HG02623 (cell line): Measurements from ENCODE around the gene TMEM178A.
"Not testable (repeated sequence)": the region's sequence is repeated elsewhere in the genome, so short reads cannot be mapped to it uniquely, and the experiment has no call there.

ENCODE experiments used
- ATAC-seq: cut with Tn5 transposase; IDR thresholded peaks from one replicate; pipeline ENCODE4 v1.9.1; 2021; ENCODE audit warnings: moderate library complexity; ENCODE audit not compliant: unreplicated experiment

TMEM178A gene

DNA sequence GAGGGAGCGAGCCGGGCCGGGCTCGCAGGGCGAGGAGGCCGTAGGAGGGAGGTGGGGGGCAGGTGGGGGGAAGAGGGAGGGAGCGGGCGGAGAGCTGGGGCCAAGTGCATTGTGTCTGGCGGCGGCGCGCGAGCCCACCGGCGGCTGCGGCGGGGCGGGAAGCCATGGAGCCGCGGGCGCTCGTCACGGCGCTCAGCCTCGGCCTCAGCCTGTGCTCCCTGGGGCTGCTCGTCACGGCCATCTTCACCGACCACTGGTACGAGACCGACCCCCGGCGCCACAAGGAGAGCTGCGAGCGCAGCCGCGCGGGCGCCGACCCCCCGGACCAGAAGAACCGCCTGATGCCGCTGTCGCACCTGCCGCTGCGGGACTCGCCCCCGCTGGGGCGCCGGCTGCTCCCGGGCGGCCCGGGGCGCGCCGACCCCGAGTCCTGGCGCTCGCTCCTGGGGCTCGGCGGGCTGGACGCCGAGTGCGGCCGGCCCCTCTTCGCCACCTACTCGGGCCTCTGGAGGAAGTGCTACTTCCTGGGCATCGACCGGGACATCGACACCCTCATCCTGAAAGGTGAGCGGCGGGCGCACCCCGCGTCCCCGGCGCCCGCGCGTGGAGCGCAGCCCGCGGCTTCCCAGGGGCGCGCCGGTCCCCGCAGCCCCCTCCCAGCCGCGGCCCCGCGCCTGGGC, at the start of gene TMEM178A:
TSS of gene TMEM178A (plus strand) at position 107 of the 680 bp plus-strand sequence. CDS start at position 165, 58 bp downstream.
- ATAC-seq, result no peak

DNA sequence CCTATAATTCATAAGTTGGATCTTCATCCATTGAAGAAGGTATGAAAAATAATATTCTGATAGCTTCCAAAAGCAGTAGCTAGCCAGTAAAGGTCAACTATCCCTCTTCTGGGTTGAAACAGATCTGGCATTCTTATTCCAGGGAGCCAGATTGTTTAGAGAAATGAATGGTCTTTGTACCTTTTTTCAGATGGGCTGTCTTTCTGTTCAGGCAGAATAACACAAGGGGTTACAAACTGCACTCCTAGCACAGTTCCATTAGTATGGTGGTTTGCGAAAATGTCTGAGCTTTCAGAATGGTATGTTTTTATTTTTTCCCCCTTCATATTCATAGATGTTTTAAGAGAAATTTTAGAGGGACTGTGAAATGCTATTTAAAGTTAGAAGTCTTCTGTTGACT, 47.5 kb upstream of the TMEM178A start:
- ATAC-seq, result no peak

DNA sequence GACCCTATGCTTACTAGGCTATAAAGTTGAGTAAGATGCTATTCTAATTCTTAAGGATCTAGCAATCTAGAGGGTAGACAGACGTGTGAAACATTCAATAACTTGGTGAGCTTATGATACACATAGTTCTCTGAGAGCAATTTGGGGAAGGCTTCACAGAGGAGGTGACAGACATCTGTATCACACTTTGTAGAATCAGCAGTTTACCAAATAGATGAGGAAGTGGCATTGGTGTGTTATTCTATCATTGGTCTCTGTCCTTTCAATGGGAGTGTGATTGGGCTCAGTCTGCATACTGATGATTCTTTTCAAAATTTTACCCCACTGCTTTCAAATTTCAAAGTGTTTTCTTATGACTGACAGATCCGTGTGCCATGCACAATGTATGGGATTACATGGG, 47.0 kb upstream of the TMEM178A start:
- ATAC-seq, result no peak

DNA sequence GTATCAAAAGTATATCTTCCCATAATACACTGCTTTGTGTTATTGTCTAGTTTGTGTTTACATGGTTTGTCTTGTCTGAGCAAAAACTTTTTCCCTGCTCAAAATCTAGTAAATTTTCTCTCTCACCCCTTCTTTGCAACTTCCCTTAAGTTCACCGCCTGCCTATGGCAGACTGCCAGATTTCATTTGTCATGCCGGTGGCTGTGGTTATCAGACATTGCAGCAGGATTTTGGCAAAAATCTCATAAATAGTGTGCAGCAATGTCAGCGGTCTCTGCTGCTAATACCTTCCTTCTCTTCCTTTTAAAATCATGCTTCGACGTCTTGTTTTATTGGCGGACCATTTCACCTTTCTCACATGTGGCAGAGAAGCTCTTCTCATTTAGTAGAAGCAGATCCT, 45.6 kb upstream of the TMEM178A start:
- ATAC-seq, result no peak

DNA sequence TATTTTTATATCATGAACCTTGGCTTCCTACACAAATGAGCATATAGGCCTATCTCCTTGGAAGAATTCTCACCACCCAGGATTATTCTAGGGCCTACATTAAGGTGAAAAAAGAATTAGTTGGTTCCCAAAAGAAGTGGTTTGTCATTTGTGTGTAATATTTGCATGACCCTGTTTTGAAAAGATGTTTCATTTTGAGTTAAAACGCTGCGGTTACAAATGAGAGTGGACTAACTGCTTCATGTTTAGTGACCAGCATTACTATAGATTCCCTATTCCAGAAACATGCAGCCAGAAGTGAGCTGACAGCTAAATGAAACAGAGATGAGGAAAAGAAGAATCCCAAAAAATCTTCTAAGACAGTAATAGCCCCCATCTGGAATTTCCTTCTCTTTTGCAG, 44.1 kb upstream of the TMEM178A start:
- ATAC-seq, result no peak

DNA sequence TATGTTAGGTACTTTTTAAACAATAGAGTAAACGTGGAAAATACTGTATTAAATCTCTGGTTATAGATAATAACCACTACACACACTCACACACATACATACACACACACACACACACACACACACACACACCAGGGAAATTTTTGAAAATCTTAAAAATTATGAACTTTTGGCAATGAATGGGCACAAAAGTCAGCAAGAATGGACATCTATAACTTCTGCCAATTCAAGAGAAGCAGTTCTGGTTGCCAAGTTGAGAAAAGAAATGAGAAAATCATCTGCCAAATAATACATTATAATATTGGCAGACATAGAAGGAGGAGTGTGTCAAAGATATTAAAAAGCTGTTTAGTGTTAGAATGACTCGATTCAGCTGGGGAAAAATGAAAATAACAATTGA, 42.9 kb upstream of the TMEM178A start:
- ATAC-seq, result no peak

DNA sequence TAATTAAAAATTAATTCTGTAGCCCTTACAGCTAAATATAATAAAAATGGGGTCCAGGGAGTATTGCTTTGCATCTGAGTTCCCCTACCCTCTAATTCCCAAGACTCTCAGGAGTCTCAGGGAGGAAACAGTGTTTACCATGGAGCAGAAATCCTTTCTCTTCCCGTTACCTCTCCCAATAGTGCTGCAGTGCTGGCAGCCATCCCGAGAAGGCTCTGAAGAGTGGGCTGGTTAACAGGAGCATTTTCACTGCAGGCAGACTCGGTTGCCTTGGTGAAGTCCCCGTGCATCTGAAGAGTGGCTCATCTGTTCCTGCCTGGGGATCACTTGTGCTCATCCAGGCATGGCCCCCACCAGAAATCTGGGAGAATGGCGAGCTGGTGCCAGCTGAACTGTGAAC, 41.8 kb upstream of the TMEM178A start:
- no peak for ATAC-seq

DNA sequence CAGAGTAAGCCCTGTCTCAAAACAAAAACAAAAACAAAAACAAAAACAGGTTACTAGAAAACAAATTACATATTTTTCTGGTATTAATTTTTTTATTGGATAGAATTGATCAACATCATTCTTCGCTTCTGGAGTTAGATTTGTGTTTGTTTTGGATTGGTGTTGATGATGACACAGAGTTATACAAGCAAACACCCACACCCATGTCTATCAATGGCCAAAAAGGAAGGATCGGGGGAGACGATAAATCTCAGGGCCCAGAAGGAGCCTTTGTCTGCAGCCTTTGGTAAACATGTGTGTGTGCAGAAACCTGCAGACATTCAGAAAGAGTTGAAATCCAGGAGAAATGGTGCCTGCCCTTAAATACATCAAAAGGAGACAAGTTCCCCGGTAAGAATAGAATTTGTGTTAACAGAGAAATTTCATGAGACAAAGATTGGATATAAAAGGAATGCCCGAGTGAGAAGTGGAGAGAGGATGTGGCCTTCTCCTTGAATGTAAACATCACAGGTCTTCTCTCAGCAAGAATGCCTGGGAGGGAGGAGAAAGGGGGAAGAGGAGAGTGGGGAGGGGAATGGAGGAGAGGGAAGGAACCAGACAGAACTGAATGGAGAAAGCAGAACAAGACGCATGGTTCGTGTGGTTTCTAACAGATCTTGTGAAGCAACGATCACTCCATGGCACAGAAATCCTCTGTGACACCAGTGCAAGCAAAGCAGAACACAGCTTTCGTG, 40.4 kb upstream of the TMEM178A start:
- ATAC-seq, result no peak

DNA sequence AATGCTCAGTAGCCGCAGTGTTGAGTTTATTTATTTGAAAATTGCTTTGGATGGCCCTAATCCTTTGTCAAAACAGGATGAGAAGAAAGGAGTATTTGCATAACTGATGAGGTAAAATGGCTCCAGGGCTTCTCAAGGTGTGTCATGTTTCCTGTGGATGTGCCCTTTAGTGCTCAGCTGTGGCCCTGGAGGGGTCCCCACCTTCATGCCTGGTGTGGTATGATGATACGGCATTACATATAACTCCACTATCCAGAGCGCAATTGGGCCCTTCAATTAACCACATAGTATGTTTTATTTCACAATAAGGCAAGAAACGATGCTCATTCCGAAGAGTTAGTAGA, 39.8 kb upstream of the TMEM178A start:
- ATAC-seq, result no peak

DNA sequence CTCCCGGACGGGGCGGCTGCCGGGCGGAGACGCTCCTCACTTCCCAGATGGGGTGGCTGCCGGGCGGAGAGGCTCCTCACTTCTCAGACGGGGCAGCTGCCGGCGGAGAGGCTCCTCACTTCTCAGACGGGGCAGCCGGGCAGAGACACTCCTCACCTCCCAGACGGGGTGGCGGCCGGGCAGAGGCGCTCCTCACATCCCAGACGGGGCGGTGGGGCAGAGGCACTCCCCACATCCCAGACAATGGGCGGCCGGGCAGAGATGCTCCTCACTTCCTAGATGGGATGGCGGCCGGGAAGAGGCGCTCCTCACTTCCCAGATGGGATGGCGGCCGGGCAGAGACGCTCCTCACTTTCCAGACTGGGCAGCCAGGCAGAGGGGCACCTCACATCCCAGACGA, 37.4 kb upstream of the TMEM178A start:
- ATAC-seq, result not testable (repeated sequence)

DNA sequence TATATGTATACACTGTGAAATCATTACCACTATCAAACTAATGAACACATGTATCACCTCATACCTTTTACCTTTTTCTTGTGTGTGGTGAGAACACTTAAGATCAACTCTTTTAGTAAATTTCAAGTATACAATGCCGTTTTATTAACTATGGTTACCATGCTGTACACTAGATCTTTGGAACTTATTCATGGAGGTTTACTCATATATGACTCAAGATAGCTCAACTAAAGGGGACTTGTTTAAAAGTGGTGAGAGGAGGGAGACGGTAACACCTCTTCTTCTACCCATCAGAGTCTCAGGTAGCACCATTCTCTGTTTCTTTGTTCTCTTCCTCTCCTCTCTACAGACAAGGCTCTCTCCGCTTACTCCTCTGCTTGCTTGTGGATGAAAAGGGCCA, 36.1 kb upstream of the TMEM178A start:
- ATAC-seq, result no peak

DNA sequence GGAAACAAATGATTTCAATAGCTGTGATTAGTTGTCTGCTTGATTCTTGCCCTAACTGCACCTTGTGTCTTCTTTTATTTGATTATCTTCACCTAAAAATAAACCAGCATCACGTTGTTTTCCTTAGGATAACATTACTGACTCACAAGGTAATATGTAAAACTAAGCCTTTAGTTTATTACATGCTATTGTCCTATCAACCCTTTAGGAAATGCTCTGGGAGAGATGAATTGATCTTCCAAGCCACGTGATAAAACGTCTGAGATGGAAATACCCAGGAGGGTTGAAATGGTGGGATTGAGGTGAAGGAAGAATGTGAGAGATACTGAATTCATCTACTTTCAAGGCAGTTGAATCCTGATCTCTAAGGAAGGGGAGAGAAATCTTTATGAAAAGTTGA, 34.5 kb upstream of the TMEM178A start:
- no peak for ATAC-seq

DNA sequence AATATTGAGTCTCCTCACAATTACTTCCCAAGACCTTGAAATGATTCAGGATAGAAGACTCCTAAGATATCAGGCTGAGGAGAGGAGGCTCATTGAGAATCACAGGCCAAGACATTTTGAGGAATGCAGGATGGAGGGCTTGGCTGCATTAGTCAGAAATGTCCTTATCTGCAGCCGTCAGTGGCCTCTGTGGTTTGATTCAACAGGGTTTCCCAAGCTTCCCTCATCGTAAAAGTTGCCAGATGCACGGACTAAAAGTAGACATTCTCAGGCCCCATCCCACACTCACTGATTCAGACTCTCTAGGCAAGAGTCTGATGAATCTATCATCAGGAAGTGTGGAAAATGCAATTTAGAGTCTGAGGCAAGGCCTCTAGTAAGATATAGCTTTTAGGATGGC, 34.0 kb upstream of the TMEM178A start:
- no peak for ATAC-seq

DNA sequence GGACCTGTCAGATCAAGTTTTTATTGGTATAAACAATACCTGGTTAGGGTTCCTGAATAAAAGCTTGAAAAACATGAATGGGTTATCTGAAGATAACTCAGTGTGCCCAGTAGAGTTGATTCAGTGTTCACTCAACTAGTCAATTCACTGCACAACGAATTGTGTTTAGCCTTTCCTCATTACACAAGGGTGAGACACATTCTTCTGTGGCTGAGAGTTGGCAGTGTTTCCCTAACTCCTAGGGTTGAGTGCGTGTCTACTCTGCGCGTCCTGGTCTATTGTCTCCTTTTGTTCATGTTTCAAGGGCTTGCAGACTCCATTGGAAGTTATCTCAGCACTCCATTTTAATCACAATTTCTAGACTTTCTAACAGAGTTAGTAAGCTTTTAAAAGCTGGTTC, 32.8 kb upstream of the TMEM178A start:
- ATAC-seq, result no peak

DNA sequence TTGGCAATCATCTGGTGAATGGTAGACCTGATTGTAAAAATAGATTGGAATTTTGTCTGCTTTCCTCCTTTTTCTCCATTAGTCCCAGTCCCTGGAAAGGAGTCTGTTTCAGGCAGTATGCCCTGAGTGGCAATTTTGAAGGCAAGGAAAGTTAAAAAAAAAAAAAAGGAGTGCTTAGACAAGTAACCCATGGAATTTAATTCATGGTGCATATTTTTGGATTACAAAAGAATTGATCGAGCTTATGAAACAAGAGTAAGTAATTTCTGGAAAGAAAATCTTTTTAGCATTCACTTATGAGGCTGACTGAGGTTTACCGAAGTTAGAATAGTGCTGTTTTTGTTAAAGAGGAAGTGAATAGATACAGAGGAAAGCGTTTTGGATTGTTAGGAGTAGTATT, 29.4 kb upstream of the TMEM178A start:
- no peak for ATAC-seq

DNA sequence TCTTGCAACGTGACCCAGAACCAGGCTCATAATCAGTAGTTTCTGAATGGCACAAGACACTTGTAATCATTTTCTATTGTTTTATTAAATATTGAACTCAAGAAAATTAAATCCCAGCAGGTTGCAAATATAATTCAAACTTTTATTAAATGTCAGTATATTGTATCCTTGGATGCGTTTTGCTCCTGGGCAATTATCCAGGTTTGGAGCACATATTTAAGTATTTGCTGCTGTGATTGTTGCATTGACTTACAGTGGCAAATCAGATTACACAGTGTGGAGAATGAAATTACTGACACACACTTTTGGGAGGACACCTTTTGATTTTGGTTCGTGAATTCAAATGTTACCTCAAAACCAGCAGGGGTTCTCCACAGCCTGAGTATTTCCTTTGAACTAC, 27.1 kb upstream of the TMEM178A start:
- ATAC-seq, result no peak

DNA sequence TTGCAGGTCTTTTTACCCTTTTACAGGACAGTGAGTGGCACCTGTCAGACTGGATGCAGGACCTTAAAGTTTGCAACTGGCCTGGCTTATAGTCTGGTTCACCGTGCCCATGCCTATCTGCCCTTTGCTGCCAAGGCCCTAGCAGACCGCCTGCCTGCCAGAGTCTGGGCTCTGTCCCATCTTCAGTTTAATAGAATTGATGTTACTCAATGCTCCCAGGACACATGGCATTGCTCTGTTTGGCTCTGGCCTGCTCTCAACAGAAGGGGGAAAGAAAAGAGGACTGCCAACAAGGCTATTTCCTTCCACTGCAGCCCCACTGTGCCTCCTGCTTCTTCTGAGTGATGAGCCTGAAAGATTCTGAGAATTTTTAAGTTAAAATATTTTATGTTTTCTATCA, 25.6 kb upstream of the TMEM178A start:
- ATAC-seq, result no peak

DNA sequence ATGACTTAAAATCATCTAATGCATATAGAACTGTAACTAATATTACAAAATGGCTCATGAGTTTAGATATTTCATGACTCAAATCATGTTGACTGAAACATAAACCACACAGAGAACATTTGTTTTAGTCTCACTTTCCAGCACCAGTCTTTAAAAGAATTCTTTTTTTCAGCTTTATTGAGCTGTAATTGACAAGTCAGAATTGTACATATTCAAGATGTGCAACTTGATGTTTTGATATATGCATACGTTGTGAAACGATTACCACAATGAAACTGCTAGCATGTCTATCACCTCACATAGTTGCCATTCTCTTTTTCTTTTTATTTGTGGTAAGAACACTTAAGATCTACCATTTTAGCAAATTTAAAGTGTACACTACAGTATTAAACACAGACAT, 25.0 kb upstream of the TMEM178A start:
- no peak for ATAC-seq

DNA sequence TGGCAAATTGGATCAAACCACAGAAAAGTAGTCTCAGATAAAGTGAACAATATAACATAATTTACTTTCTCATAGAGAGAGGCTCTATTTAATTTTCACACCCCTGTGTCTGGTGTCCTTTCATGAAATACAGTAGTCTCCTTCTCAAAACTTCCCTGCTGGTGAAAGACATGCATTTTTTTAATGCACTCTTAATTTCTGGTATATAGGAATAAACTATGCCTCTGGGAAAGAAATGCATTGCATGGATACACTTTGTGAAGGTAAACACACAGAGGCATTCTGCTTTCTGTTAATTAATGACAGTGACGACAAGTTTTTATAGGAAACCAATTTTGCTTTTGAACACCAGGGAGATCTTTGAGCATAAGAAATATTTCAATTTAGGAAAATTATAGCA, 24.1 kb upstream of the TMEM178A start:
- no peak for ATAC-seq

DNA sequence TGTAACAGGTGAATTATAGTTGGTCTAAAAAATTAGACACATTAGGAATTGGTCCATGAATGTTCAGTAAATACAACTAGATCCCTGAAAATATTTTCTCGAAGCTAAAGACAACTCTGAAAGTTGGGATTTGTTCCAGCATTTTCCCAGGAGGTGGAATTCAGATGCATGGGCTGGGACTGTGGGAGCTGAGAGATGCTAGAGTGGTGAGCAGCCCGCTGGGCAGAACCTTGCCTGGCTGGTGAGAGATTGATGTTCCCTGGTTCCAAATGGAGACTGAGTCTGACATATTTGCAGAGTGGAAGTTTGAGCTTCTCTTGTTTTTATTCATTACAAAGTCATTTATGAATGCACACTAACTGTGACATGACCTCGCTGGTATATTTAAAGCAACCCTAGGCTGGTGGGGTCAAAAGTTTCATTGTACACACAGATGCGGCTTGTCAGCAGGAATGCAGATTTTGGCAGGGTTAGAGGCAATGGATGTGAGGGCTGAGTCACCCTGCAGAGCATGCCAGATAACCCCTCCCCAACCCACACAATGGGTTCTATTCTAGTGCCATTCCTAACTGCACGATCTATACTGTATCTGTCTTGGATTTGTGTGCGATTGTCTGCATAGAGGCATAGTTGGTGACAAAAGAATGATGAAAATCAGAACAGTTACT, 23.5 kb upstream of the TMEM178A start:
- no peak for ATAC-seq

DNA sequence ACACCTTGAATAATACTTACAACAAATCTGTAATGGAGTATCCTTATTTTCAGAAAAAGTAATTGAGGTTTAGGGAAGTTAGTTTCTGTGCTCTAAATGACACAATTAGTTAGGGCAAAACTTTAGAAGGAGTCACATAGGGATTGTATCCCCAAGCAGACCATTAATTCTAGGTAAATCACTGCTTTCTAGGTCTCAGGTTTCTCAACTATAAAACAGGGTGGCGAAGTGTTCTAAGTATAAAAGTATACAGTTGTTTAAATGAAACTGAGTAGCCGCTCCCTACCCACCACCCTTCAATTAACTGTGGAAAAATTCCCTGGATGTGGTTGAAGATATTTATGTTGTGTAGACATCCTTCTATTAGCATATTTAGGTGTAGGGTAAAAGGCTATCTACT, 19.9 kb upstream of the TMEM178A start:
- ATAC-seq, result no peak

DNA sequence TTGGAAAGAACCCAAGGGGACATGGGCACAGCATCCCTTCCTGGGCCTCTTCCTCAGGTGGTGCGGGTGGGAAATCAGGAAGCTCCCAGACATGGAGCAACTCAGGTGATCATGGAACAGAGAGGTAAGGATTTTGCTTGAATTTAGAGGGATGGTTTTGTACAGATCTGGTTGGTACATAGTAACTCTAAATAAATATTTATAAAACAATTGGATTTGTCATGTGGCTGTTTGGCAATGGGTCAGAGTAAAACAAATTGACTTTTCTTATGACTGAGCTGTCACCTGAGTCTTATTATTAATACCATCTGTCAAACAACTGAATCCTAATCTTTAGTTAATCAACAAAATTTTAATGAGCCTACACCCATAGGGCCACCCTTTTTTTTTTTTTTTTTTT, 19.4 kb upstream of the TMEM178A start:
- no peak for ATAC-seq
